GM18526 (cell line): Measurements from ENCODE around the gene FBXW5.

Source experiments
- POLR2A ChIP-seq: IDR thresholded peaks from 3 replicates; pipeline ENCODE4 v1.6.1; 2011; ENCODE audit not compliant: insufficient read length; ENCODE audit errors: extremely low read depth

The FBXW5 gene

GRCh38 chr9:136981588-136982231 is 37.2 kb upstream of the FBXW5 start:
- TF ChIP-seq POLR2A, result no peak

- no peak for TF ChIP-seq POLR2A
Observed at GRCh38 chr9:136980669-136981478, 36.3 kb upstream of the FBXW5 start.

GRCh38 chr9:136979769-136980587 is 35.4 kb upstream of the FBXW5 start:
- no peak for TF ChIP-seq POLR2A

- no peak for TF ChIP-seq POLR2A
Observed at GRCh38 chr9:136978865-136979544, 34.5 kb upstream of the FBXW5 start.

DNA sequence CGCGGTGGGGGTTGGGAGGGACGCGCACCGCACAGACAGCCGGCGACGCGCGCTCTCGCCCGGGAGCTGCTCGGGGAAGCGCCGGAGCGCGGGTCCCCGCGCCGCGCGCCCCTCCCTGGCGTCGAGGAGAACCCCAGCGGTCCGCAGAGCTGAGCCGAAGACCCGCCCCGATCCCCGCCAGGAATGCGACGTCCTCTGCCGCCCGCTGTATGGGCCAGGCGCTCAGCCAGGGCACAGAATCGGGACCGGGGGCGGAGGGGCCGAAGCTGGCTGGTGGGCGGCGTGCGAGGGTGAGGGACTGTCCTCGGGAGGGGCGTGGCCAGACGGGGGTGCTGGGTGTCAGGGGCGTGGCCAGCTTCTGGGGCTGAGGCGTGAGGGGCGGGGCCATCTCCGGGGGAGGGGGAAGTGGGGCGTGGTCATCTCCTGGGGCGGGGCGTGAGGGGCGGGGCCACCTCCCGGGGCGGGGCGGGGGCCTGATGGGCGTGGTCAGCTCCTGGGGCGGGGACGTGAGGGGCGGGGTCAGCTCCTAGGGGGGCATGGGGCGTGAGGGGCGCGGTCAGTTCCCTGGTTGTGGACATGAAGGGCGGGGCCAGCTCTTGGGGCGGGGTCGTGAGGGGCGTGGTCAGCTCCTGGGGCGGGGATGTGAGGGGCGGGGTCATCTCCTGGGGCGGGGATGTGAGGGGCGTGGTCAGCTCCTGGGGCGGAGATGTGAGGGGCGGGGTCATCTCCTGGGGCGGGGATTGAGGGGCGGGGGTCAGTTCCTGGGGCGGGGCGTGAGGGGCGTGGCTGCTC is 33.7 kb upstream of the FBXW5 start:
- TF ChIP-seq POLR2A, result no peak

GRCh38 chr9:136977649-136978072 is 33.1 kb upstream of the FBXW5 start:
- no peak for TF ChIP-seq POLR2A

DNA sequence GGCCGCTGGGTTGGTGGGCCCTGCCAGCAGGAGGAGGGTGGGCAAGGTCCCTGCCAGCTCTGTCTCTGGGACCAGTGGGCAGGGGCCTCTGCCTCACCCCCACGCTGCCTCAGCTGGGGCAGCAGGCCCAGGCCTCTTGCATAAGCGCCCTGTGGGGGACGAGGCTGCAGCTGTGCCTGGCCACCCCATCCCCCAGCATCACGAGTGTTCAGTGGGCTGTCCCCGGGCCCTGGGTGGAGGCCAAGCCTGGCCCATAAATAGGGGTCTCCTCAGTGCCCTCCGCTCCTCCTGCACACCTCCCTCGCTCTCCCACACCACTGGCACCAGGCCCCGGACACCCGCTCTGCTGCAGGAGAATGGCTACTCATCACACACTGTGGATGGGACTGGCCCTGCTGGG is 32.7 kb upstream of the FBXW5 start, which contains the start of gene PTGDS:
TSS of gene PTGDS (plus strand) at position 282 of the 400 bp plus-strand sequence. CDS start at position 357, 75 bp downstream.
- no peak for TF ChIP-seq POLR2A

GRCh38 chr9:136975644-136976043 is 31.1 kb upstream of the FBXW5 start:
- no peak for TF ChIP-seq POLR2A

GRCh38 chr9:136974817-136975535 is 30.4 kb upstream of the FBXW5 start:
- no peak for TF ChIP-seq POLR2A

DNA sequence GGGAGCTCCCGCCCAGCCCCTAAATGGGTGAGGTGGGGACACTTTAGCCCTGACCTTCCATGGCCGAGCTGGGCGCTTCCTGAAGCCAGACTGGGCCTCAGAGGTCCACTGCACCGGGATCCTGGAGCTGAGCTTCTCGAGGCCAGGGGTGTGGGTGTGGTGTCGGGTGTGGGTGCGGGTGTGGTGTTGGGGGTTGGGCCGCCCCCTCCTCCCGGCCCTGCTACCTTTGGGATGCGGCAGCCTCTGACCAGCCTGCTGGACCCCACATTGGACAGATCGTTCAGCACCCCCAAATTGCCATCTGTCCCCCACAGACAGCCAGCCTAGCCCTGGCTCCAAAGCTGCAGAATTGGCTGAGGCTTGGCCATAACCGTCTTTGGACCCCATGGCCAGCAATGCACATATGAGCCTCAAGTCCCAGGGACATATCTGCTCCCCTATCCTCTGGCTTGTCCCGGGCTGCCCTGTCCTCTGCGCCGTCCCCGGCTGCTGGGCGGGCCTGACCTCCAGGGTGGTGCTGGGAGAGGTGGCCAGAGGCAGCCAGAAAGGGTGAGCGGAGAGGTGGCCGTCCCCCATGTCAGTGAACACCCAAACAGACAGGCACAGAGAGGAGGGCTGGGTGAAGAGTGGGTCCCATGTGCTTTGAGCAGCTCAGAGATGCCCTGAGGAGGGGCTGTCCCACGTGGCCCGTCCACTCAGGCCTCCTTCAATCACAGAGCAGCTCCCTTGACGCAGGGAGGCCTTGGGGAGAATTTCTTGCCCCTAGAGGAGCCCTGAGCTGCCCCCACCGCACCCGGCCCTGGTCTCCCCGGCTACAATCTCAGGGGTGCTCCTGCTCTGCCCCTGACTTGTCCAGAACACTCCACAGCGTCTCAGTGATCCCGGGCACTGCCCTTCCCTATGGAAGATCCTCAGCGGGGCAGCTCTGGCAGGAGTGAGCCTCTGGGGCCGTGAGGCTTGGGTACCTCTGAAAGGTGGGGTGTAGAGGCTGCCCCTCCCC is 29.4 kb upstream of the FBXW5 start:
- no peak for TF ChIP-seq POLR2A

DNA sequence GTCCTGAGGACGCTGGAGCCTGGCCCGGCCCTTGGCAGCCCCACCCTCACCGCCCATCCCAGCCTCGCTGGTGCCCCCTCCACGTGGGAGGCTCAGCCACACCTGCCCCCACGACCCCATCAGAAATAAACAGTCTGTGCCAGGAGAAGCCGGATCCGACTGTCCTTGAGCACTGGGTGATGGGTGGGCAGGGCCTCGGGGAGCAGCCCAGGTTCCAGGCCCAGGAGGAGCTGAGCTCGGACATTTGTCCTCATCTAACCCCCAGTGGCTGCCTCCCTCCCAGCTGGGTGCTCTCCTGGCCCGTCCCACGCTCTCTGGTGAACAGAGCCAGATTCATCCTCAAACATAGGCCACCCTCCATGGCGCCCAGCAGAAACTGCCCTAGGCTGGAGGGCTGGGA is 28.2 kb upstream of the FBXW5 start:
- no peak for TF ChIP-seq POLR2A

DNA sequence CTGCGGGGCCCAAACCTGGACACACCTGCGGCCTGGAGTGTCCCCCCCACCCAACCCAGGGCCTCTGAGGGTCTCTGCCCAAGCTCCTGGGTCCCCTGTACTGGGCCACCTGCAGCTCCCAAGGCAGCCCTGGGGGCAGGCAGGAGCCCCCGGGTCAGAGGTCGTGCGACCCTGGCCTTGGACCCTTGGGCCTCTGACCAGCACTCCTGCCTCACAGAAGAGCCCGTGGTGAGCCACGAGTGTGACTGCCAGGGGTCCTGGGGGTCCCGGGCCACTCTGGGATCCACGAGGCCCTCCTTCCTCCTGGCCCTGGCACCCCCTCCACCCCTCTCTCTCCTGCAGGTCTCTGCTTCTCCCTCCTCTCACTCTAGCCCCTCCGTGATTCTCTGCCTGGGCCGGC is 27.8 kb upstream of the FBXW5 start:
- TF ChIP-seq POLR2A, result no peak

GRCh38 chr9:136971746-136972145 is 27.2 kb upstream of the FBXW5 start:
- TF ChIP-seq POLR2A, result no peak

DNA sequence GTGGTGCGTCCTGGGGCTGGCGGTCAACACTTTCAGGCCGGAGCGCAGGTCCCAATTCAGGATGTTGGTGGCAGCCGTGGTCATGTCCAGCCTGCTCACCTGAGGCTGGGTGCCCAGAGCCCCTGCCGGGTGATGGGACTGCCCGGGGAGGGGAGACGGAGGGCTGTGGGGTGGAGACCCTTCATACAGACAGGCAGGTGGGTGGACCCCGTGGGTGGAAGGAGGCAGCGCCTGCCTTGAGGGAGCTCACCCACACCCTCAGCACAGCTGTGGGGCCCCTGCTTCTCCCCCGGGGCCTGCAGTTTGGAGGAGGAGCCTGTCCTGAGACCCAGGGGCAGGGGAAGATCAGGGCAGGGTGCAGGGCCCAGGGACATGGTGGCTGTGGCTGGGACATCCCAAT is 25.8 kb upstream of the FBXW5 start:
- no peak for TF ChIP-seq POLR2A
